ENCODE results near the gene BHMT2.

- TF ChIP-seq, protein P1, sequence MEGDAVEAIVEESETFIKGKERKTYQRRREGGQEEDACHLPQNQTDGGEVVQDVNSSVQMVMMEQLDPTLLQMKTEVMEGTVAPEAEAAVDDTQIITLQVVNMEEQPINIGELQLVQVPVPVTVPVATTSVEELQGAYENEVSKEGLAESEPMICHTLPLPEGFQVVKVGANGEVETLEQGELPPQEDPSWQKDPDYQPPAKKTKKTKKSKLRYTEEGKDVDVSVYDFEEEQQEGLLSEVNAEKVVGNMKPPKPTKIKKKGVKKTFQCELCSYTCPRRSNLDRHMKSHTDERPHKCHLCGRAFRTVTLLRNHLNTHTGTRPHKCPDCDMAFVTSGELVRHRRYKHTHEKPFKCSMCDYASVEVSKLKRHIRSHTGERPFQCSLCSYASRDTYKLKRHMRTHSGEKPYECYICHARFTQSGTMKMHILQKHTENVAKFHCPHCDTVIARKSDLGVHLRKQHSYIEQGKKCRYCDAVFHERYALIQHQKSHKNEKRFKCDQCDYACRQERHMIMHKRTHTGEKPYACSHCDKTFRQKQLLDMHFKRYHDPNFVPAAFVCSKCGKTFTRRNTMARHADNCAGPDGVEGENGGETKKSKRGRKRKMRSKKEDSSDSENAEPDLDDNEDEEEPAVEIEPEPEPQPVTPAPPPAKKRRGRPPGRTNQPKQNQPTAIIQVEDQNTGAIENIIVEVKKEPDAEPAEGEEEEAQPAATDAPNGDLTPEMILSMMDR (IDR thresholded peaks at IDR 0.05), result no peak
- TF ChIP-seq EZH2phosphoT487 (IDR thresholded peaks at IDR 0.05), result no peak
- TF ChIP-seq EZH2 (IDR thresholded peaks at IDR 0.05), result no peak
Observed at GRCh38 chr5:79108086-79108485, 38.5 kb downstream of the BHMT2 start.
